HG03060 (cell line): ENCODE results near the gene BANP.
"Not testable (repeated sequence)": the region's sequence is repeated elsewhere in the genome, so short reads cannot be mapped to it uniquely, and the experiment has no call there.

Experiments used
- ATAC-seq: cut with Tn5 transposase; IDR thresholded peaks from one replicate; pipeline ENCODE4 v1.9.1; 2021; ENCODE audit warnings: low read depth, moderate number of reproducible peaks; ENCODE audit not compliant: unreplicated experiment

Gene BANP

GRCh38 chr16:88024491-88025085, 73.4 kb downstream of the BANP start:
- not testable (repeated sequence) for ATAC-seq

GRCh38 chr16:88025086-88025492, 73.9 kb downstream of the BANP start:
- ATAC-seq, result not testable (repeated sequence)

GRCh38 chr16:88025828-88026555, 74.8 kb downstream of the BANP start:
- ATAC-seq, result not testable (repeated sequence)

DNA sequence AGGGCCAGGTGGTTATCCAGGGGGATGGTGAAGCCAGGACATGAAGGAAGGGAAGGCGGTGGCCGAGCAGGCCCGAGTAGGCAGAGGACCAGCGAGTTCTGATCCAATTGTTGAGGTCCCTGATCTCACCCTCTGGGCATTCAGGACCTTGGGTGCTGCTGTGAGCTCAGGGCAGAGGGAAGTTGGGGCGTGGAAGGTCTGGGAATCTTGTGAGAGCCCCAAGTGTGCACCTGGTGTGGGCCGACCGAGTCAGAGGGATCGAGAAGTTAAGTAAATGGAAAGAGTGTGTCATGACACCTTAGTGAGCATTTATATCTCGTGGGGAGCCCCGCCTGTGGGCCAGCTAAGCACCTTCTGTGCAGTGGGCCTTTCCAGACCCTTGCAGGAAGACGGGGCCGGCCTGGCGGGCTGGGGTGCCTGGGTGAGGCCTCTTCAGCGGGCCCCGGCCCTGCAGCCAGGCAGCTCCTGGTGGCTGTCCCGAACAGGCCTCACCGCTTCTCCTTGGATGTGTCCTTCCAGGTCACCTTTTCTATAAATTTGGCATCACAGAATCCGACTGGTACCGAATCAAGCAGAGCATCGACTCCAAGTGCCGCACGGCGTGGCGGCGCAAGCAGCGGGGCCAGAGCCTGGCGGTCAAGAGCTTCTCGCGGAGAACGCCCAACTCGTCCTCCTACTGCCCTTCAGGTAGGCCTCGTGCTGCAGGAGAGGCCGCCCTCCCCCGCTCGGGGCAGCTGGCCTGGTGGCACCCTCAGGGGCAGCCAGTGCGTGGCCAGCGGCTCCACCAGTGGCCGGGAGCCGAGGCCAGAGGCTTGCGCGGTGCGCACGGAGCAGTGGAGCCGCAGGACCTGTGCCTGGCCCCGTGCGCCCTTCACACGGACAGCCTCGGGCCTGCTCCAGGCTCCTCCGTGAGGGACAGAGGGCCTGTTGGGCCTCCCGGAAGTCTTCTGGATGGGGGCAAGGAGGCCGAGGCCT, 76.0 kb downstream of the BANP start:
- no peak for ATAC-seq

DNA sequence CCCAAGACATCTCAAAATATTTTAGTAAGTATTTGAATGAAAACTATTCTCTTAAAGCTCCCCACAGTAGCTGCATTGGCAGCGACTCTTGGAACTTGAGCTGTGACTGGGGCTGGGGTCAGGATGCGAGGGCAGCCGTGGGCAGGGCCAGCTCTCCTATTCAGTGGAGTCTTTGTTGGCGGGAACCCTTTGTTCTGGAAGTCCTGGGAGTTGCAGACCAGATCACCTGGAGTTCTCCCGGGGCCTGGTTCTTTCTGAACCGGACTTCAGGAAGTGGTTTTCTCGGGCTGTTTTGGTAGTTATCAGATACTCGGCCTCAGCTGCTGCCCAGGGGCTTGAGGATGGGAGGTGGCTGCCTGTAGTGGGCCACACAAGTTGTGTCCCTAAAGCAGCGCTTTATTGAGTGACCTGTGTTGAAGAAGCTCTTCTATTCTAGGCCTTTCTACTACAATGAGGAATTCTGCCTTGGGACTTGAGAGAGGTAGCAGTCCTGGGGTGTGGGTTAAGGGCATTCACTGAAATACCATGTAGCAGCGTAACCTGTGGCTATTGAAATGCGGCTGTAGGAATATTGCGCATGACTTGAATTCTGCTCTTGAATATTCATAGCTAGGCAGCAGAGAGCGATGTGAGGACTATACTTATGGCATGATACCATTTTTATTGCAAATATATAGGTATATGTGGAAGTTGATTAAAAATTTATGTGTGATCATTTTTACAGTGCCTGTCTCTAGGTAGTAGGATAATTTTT, 77.1 kb downstream of the BANP start:
- ATAC-seq, result not testable (repeated sequence)

DNA sequence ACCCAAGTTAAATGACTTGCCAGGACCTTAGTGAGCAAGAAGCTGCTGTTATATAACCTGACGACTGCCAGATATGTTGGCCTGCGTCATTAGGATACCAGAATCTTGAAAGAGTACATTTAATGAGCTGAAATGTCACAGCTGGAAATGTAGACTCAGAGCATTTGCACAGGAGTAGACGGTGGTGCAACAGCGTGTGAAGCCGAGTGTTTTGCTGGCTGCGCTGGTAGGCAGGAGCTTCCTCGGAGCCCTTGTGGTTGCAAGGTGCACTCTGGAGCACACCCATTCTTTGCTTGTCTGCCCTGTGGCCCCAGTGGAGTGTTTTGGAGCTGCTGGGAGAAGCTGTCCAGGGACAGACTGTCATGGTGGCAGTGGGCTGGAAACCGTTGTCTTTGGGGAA, 79.3 kb downstream of the BANP start:
- no peak for ATAC-seq

DNA sequence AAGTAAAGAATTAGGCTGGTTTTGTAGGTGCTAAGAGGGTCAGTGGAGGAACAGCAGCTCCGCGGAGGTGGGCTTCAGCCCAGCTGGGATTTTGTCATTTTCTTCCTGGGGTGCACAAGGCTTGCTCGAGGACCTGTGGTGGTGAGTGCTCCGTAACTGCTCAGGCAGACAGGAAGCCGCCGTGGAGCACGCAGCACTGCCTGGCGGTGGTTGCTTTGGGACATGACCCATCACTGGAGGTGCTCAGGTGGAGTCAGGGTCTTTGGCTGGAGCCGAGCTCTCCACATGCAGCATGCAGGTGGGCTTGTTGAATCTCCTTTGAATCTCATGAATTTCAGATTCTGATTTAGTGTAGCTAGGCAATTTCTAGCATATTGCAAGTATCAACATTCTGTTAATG, 79.7 kb downstream of the BANP start:
- not testable (repeated sequence) for ATAC-seq

- not testable (repeated sequence) for ATAC-seq
Observed at GRCh38 chr16:88033003-88033740, 81.9 kb downstream of the BANP start.

GRCh38 chr16:88034770-88035169, 83.5 kb downstream of the BANP start:
- no peak for ATAC-seq

- no peak for ATAC-seq
Observed at GRCh38 chr16:88035292-88035691, 84.1 kb downstream of the BANP start.

DNA sequence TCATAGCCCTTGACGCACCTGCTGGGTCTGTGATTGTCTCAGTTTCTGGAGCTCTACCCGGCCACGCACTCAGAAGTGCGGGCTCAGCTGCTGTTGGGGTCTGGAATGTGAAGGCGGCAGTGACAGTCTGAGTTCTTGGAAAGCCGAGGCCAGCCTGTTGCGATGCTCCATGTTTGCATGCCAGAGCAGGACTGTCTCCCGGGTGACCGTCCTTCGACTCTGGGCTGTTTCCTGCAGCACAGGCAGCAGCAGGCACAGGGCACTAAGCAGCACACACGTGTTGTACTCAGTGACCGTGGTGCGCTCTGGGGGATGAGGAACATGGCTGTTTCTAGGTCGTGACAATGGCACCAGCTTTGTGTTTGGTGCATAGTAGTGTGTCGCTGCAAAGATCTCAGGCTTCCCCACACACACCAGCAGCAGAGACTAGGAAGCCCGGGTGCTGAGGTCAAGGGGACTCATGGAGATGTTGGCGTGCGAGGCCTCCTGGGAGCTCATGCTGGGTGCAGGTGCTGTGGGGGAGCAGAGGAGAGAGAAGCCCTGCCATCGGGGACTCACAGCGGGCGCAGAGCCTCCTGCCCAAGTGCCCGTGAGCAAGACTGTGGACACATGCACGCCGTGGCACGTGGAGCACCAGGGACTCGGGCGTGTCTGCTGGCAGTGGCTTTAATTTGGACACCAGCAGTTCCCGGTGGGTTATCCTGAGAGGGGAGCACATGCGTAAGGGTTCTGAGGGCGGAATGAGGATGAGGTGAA, 84.8 kb downstream of the BANP start:
- not testable (repeated sequence) for ATAC-seq

DNA sequence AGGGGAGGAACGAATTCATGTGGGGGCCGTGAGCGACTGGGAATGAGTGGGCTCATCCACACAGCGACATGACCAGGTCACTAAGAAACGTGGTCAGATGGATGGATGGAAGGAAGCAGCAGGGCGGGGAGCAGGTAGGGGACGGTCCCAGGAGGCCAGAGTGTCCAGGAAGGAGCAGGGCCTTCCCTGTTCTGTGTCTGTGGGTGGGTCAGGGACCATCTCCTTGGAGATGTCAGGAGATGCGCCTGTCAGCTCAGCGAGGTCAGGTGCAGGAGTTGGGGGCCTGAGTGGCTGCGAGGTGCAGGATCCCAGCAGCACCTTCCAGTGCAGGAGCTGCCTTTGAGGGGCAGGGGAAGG, 85.4 kb downstream of the BANP start:
- not testable (repeated sequence) for ATAC-seq

DNA sequence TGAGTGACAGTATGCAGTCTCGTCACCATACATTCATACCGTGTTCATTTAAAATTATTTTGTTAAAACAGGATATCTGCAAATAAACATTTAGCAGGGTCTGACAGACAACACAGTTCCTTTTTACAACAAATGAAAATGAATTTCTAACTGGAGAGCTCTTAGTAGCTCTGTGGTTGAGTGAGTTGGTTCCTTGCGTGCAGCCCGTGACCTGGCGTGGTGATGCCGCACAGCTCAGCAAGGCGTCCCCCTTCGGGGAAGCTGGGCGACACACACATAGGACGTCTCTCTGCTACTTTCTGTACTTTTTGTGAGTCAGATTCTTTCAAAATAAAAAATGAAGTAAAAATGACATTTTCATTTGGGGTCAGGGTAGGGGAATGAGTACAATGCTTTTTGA, 86.1 kb downstream of the BANP start:
- not testable (repeated sequence) for ATAC-seq

DNA sequence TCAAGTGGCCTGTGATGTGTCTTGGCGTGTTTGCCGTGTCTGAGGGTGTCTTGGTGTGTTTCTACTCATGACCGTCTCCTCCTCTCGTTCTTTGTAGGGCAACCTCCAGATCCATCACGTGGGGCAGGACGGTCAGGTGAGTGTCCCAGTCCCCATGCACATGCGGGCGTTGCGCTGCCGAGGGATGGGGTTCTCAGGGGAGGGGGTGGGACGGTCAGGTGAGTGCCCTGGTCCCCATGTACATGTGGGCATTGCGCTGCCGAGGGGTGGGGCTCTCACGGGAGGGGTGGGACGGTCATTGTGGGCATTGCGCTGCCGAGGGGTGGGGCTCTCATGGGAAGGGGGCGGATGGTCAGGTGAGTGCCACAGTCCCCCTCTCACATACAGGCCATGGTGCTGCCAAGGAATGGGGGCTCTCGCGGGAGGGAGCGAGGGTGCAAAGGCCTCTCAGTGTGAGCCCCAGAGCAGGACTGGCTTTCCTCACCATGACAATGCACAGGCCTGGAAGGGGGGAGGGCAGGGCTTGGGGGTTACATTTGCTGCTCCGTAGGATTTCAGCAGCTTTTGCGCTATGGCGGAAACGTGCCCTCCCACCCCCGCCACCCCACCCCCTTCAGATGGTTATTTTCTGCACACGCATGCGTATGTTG, 86.8 kb downstream of the BANP start:
- not testable (repeated sequence) for ATAC-seq

GRCh38 chr16:88038526-88038908, 87.3 kb downstream of the BANP start:
- ATAC-seq, result not testable (repeated sequence)

DNA sequence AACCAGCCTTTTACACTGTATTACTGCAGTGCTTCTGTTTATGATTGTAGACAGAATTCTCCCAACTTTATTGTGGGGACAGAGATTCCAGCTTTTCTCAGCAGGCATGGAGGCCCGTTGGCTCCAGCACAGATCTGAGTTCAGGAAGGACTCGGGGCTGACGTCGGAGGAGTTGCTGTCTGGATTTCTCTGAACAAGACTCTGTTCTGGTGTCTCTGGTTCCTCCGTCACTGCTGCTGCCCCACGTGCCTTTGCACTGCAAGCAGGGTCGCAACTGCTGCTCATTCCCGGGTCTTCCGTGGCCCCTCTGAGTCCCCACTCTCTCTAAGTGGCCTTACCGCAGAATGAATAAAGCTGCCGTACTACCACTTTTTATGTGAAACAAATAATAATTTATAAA, 88.4 kb downstream of the BANP start:
- no peak for ATAC-seq

GRCh38 chr16:88040196-88040876, 89.1 kb downstream of the BANP start:
- not testable (repeated sequence) for ATAC-seq

DNA sequence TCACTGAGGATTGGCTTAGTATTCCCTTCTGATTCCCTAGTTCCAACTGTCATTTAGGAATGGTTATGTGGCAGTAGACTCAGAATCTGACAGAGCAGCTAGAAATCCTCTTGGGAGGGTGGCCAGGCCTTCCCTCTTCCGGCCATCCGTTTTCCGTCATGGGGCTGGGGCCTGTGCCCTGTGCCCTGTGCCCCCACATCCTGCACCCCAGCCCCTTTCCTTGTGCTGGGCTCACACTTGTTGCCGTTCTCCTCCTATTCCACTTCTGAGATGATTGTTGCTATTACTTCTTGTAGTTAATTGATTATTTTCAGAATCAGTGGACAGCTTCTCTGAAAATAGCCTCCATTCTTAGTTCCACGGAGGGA, 89.6 kb downstream of the BANP start:
- not testable (repeated sequence) for ATAC-seq
